Mesothelial cell of epicardium (in vitro differentiated cells): ENCODE measurements around the gene ZNF813. TPM values are rescaled to one million over a fixed set of nuclear protein-coding genes. Genes with fewer than 3 reads are reported as not detected.
A peak's percentile ranks its signal among the peaks of the same experiment; 100 is the strongest.

Source experiments
- DNase-seq, 2 experiments: peaks; one replicate each; pipeline ENCODE4 v3.0.0; 2021; ENCODE audit warnings: low spot score in 2 of 2; ENCODE audit not compliant: unreplicated experiment in 2 of 2
- H3K27ac Mint-ChIP-seq: 2 replicates; pipeline ENCODE4 v1.8.0; 2021; ENCODE audit warnings: mixed read lengths
- H3K27me3 Mint-ChIP-seq: 2 replicates; pipeline ENCODE4 v1.8.0; 2021; ENCODE audit warnings: low read depth, mixed read lengths
- H3K36me3 Mint-ChIP-seq: 2 replicates; pipeline ENCODE4 v1.8.0; 2021; ENCODE audit warnings: mixed read lengths
- H3K4me1 Mint-ChIP-seq: 2 replicates; pipeline ENCODE4 v1.8.0; 2021; ENCODE audit warnings: mixed read lengths
- H3K4me3 Mint-ChIP-seq: 2 replicates; pipeline ENCODE4 v1.8.0; 2021; ENCODE audit warnings: mild to moderate bottlenecking, moderate library complexity, mixed read lengths
- H3K9me3 Mint-ChIP-seq: 2 replicates; pipeline ENCODE4 v1.8.0; 2021; ENCODE audit warnings: mixed read lengths
- total RNA-seq: library from RNA; stranded (reverse); gene quantifications from 3 replicates; pipeline ENCODE4 v1.2.1, GENCODE V29; 2021
- TF ChIP-seq, protein P1 (sequence below): fragments of 200-600 bp; sonication (generic); IDR thresholded peaks from one replicate; pipeline ENCODE4 v1.5.0; 2021; ENCODE audit warnings: antibody characterized with exemption; ENCODE audit not compliant: unreplicated experiment

ZNF813 gene
- total RNA-seq, 1 donor from 2014 or later, result 6.1 TPM

DNA sequence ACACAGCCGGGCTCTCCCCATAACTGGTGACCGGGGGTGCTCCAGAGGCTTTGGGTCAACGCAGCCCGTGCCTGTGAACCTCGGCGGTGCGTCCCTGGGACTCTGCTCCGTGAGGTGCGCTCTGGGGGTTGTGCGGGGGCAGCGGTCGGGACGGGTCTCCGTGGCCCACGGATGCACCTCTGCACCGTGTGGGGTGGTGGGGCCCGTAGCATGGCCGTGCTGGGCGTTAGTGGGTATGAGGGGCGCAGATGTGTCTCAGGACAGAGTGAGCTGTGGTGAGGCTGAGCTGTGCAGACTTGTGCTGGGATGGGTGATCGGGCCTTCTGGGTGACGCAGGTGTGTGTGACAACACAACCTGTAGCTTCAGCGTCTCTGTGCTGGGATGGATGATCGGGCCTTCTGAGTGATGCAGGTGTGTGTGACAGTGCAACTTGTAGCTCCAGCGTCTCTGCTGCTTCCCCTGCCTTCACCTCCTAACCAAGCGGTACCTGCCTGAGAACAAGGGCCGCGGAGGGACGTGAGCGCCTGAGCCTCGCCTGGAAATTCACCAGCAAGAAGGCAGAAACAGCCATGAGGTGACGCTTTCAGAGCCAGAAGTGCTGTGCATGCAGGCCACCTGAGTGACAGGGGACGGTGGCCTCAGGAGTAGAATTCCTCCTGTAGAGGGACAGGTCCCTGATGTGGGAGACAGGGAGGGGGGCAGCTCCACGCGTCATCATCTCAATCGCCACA is 71.0 kb downstream of the ZNF813 start:
- peaks cover 16% of the 10 kb centered on the region for H3K4me1 Mint-ChIP-seq
- H3K27me3 Mint-ChIP-seq, result no peaks in the 10 kb centered on the region
- TF ChIP-seq, protein P1, sequence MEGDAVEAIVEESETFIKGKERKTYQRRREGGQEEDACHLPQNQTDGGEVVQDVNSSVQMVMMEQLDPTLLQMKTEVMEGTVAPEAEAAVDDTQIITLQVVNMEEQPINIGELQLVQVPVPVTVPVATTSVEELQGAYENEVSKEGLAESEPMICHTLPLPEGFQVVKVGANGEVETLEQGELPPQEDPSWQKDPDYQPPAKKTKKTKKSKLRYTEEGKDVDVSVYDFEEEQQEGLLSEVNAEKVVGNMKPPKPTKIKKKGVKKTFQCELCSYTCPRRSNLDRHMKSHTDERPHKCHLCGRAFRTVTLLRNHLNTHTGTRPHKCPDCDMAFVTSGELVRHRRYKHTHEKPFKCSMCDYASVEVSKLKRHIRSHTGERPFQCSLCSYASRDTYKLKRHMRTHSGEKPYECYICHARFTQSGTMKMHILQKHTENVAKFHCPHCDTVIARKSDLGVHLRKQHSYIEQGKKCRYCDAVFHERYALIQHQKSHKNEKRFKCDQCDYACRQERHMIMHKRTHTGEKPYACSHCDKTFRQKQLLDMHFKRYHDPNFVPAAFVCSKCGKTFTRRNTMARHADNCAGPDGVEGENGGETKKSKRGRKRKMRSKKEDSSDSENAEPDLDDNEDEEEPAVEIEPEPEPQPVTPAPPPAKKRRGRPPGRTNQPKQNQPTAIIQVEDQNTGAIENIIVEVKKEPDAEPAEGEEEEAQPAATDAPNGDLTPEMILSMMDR, result no peak
- peak overlapping the region; percentile 97 for H3K4me3 Mint-ChIP-seq
- no peak for DNase-seq
- H3K27ac Mint-ChIP-seq, result peak overlapping the region; percentile 97
- no peaks in the 10 kb centered on the region for H3K9me3 Mint-ChIP-seq
- H3K36me3 Mint-ChIP-seq, result peaks cover 6% of the 10 kb centered on the region

DNA sequence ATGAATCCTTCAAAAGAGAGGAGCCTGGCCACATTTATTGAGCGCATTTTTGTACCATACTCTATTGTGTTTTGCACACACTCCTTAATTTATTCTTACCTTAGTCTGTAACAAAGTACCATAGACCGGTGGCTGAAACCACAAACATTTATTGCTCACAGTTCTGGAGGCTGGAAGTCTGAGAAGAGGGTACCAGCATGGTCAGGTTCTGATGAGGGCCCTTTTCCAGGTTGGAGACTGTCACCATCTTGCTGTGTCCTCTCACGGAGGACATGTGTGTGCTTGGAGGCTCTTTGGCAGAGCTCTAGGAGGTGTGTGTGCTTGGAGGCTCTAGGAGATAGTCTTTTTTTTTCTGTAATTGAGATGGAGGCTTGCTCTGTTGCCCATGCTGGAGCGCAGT is 72.6 kb downstream of the ZNF813 start:
- H3K4me1 Mint-ChIP-seq, result peaks cover 16% of the 10 kb centered on the region
- TF ChIP-seq, protein P1, result no peak
- H3K36me3 Mint-ChIP-seq, result peaks cover 8% of the 10 kb centered on the region
- DNase-seq, result no peak
- H3K27me3 Mint-ChIP-seq, result no peaks in the 10 kb centered on the region
- H3K27ac Mint-ChIP-seq, result no peak overlapping the region
- no peak overlapping the region for H3K4me3 Mint-ChIP-seq
- no peaks in the 10 kb centered on the region for H3K9me3 Mint-ChIP-seq

DNA sequence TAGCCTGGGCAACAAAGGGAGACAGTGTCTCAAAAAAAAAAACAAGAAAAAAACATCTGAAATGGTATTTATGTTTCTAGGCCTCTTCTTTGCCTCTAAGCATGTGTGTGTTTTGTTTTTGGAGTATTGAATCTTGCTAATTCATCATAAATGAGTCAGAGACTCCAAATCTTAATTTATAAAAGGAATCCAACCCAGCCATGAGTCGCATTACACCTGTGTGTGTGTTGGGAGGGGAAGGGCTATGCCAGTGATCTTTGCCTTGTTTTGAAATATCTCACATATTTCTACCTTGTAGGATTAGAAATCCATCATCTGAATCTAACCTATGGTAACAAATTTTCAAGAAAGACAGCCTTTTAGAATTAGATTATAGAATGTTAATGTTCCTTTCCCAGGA is 74.4 kb downstream of the ZNF813 start:
- DNase-seq, result no peak
- peaks cover 8% of the 10 kb centered on the region for H3K36me3 Mint-ChIP-seq
- H3K27me3 Mint-ChIP-seq, result no peaks in the 10 kb centered on the region
- no peak overlapping the region for H3K4me3 Mint-ChIP-seq
- TF ChIP-seq, protein P1, result no peak
- peaks cover 18% of the 10 kb centered on the region for H3K4me1 Mint-ChIP-seq
- H3K9me3 Mint-ChIP-seq, result no peaks in the 10 kb centered on the region
- H3K27ac Mint-ChIP-seq, result peak overlapping the region; percentile 64

DNA sequence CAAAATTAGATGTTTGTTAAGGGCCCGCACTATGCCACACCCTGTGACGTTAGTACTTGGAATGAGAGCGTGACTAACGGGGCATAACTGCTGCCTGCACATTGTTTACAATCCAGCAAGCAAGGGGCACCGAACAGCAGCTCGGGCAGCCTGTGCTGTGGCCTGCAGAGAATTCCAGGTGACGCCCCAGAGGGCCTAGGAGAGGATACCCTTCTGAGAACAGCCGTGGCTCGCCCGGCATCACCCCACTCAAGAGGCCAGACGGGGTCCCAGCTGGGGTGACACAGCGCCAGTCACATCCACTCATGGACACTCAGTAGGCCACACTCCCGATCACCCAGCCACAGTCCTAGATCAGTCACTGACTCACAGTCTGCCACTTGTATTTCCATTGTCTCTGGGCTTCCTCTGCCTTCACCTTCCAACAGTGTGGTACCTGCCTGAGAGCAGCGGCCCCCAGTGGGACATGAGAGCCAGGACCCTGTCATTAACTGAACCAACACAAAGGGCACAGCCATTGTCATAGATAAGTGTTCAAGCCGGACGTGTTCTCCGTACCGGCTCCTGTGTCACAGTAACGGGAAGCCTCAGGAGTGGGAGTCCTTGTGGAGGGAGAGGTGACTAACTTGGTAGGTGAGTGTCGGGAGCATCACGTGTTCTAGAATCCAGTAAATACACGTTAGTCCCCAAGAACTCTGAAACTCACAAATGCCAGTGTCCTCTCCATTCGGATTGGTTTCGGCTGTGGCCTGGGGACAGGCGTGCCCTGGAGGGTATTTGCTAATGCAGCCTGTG is 77.9 kb downstream of the ZNF813 start:
- DNase-seq, result no peak
- Mint-ChIP-seq H3K4me3 (no peak overlapping the region), H3K4me1 (peaks cover 12% of the 10 kb centered on the region), H3K9me3 (no peaks in the 10 kb centered on the region), H3K36me3 (peaks cover 8% of the 10 kb centered on the region), H3K27ac (no peak overlapping the region), H3K27me3 (no peaks in the 10 kb centered on the region)
- TF ChIP-seq, protein P1, result no peak

Other genes starting within 250 kb of the ZNF813 start
- gene ZNF677, start 212.9 kb upstream of the ZNF813 start, total RNA-seq, result 50.2 to 53.4 TPM (median 51.7 TPM) in 3 replicates
- 0.20 TPM in 1 of 3 replicates, not detected in the others for gene VN1R2, start 209.4 kb upstream of the ZNF813 start, total RNA-seq
- gene VN1R4, start 200.0 kb upstream of the ZNF813 start, total RNA-seq, result not detected in 3 replicates
- gene ZNF845, start 134.0 kb upstream of the ZNF813 start, total RNA-seq, result 7.5 to 7.7 TPM (median 7.7 TPM) in 3 replicates
- gene ZNF525, start 102.0 kb upstream of the ZNF813 start, total RNA-seq, result 20.2 to 23.5 TPM (median 20.5 TPM) in 3 replicates
- 15.5 to 17.7 TPM (median 16.1 TPM) in 3 replicates for gene ZNF765, start 72.6 kb upstream of the ZNF813 start, total RNA-seq
- 15.0 to 16.2 TPM (median 16.1 TPM) in 3 replicates for gene ZNF761, start 35.7 kb upstream of the ZNF813 start, total RNA-seq
- gene ZNF331, start 70.4 kb downstream of the ZNF813 start, total RNA-seq, result 17.6 to 19.5 TPM (median 19.4 TPM) in 3 replicates
- gene DPRX, start 164.3 kb downstream of the ZNF813 start, total RNA-seq, result not detected in 3 replicates